Loucy (cell line): ENCODE data around the gene B3GAT1.

ENCODE experiments used
- CTCF ChIP-seq: fragments of 200-600 bp; sonication (generic); conservative IDR thresholded peaks from 2 replicates; pipeline ENCODE4 v1.5.1; 2014; ENCODE audit warnings: mild to moderate bottlenecking, antibody characterized with exemption, low read length
- EZH2phosphoT487 ChIP-seq: fragments of 200-600 bp; IDR thresholded peaks from 2 replicates; pipeline ENCODE4 v1.6.1; 2018; ENCODE audit warnings: antibody characterized with exemption, mild to moderate bottlenecking, moderate library complexity, borderline replicate concordance

GRCh38 chr11:134438542-134439537 lies 26.8 kb upstream of the B3GAT1 start:
- TF ChIP-seq CTCF (no peak), EZH2phosphoT487 (no peak)
